Gastrocnemius medialis (tissue), 4 donors: Measurements from ENCODE around the gene EDN1.

ENCODE experiments used
- POLR2A ChIP-seq, 2 donors: fragments of 450-650 bp; IDR thresholded peaks; one replicate each; pipeline ENCODE4 v1.6.1; 2017; ENCODE audit warnings: antibody characterized with exemption in 2 of 2, mild to moderate bottlenecking in 2 of 2, moderate library complexity in 2 of 2
- TF ChIP-seq, protein P1 (sequence below), 5 experiments: fragments of 450-650 bp in 3 of 5; fragments of 200-600 bp in 2 of 5; sonication (generic) in 2 of 5; IDR thresholded peaks in 4 of 5; conservative IDR thresholded peaks in 1 of 5; 1 replicate in 4 of 5; 2 replicates in 1 of 5; pipeline ENCODE4 v1.5.1; 2016 to 2019; ENCODE audit warnings: antibody characterized with exemption in 5 of 5, mild to moderate bottlenecking in 3 of 5, moderate library complexity in 3 of 5

DNA sequence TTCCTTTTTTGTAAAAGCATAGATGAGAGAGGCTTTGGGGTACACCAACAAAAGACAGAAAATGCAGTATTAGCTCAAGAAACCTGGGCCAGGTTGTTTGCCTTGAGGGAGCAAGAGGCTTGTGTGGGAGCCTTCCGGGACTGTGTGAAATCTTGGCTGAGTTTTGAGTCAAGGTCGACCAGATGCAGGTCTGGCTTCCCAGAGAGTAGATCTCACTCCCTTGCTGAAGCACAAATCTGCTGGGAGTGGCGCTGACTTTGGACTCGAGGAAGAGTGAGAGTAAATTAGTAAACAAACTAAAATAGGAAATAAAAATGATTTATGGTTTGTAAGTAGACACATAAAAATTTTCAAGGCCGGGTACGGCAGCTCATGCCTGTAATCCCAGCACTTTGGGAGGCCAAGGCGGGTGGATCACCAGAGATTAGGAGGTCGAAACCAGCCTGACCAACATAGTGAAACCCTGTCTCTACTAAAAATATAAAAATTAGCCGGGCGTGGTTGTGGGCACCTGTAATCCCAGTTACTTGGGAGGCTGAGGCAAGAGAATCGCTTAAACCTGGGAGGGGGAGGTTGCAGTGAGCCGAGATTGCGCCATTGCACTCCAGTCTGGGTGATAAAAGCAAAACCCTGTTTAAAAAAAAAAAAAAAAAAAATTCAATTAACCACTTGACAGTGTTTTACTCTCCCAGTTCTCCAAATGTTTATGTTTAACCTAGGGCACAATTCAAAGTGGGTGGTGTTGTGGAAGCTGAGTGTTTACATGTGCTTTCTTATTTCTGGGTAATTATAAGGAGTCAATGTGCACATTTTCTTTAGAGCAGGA, 27.7 kb upstream of the EDN1 start:
- TF ChIP-seq, protein P1, sequence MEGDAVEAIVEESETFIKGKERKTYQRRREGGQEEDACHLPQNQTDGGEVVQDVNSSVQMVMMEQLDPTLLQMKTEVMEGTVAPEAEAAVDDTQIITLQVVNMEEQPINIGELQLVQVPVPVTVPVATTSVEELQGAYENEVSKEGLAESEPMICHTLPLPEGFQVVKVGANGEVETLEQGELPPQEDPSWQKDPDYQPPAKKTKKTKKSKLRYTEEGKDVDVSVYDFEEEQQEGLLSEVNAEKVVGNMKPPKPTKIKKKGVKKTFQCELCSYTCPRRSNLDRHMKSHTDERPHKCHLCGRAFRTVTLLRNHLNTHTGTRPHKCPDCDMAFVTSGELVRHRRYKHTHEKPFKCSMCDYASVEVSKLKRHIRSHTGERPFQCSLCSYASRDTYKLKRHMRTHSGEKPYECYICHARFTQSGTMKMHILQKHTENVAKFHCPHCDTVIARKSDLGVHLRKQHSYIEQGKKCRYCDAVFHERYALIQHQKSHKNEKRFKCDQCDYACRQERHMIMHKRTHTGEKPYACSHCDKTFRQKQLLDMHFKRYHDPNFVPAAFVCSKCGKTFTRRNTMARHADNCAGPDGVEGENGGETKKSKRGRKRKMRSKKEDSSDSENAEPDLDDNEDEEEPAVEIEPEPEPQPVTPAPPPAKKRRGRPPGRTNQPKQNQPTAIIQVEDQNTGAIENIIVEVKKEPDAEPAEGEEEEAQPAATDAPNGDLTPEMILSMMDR (IDR thresholded peaks at IDR 0.05 in 4 of 5, conservative IDR thresholded peaks at IDR 0.05 in 1 of 5): no peak
- no peak for TF ChIP-seq POLR2A (IDR thresholded peaks at IDR 0.05)
